ENCODE data around the gene OPN5. TPM values are rescaled to one million over a fixed set of nuclear protein-coding genes. Genes with fewer than 3 reads are reported as not detected.

The OPN5 gene
- total and polyA plus RNA-seq, 2 experiments from 2014 or later = not detected

DNA sequence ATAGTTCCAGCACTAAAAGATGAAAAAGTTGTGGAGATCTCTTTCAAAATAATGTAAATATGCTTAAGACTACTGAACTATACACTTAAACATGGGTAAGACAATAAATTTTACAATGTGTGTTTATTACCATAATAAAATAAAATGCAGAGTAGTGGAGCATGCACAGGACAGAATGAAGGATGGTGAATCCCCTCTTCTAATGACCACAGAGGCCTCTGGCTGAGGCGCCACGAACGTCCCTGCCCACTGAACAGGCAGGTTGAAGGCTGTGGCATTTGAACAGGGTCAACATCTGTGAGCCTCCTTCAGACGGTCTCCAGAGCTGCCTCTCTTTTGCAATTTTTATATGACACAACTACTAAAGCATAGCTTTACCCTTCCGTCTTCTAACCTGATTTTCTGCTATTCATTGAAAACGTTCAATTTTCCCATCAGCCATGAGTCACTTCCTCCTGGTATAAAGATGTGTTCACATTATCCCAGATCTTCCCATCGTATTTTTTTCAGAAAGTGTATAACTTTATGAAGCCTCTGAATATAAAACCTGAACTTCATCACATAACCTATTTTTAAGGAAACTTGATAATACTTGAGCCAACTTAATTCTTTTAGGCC is 45.6 kb upstream of the OPN5 start:
- H3K27ac ChIP-seq = peak overlapping the region; percentile 15
- no peaks in the 10 kb centered on the region for H3K9me2 ChIP-seq (replicated peaks; ENCODE audit: insufficient read depth)
- no peak overlapping the region for H3K4me3 ChIP-seq
- DNase-seq (ENCODE audit: low spot score) = no peak
- no peaks in the 10 kb centered on the region for H4K20me1 ChIP-seq (ENCODE audit: insufficient read depth, poor library complexity, severe bottlenecking)
- H3K9me3 ChIP-seq (ENCODE audit: low read depth) = no peaks in the 10 kb centered on the region
- TF ChIP-seq EZH2phosphoT487 (IDR thresholded peaks at IDR 0.05; ENCODE audit: low read depth, severe bottlenecking, unreplicated experiment) (no peak), CTCF (IDR thresholded peaks at IDR 0.05; ENCODE audit: poor library complexity) (no peak), EZH2 (IDR thresholded peaks at IDR 0.05; ENCODE audit: borderline replicate concordance) (no peak)
- no peaks in the 10 kb centered on the region for H3K4me1 ChIP-seq (ENCODE audit: insufficient read depth)
- 66% methylated on average over 7 of the region's 7 CpGs for WGBS (ENCODE audit: low lambda C conversion rate, missing lambda C conversion rate)
- no peaks in the 10 kb centered on the region for H3K79me2 ChIP-seq
- H3K36me3 ChIP-seq (replicated peaks; ENCODE audit: insufficient read depth, low read depth) = no peaks in the 10 kb centered on the region
- H3K27me3 ChIP-seq = no peaks in the 10 kb centered on the region
- H2AFZ ChIP-seq = no peak overlapping the region
- no peak overlapping the region for H3K4me2 ChIP-seq

DNA sequence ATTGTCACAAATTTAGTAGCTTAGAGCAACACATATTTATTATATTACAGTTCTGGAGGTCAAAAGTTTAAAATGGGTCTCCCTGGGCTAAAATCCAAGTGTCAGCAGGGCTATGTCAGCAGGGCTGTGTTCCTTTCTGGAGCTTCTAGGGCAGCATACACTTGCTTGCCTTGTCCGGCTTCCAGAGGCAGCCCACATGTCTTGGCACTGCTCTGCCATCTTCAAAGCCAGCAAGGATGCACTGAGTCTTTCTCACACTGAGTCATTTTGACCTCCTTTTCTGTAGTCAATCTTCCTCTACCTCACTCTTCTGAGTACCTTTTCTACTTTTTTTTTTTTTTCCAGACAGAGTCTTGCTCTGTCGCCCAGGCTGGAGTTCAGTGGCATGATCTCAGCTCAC is 44.4 kb upstream of the OPN5 start:
- no peak for DNase-seq (ENCODE audit: low spot score)
- no peak overlapping the region for H3K4me3 ChIP-seq
- no peaks in the 10 kb centered on the region for H3K79me2 ChIP-seq
- no peaks in the 10 kb centered on the region for H3K27me3 ChIP-seq
- TF ChIP-seq CTCF (IDR thresholded peaks at IDR 0.05; ENCODE audit: poor library complexity) = no peak
- TF ChIP-seq EZH2 (IDR thresholded peaks at IDR 0.05; ENCODE audit: borderline replicate concordance) = no peak
- no peak for TF ChIP-seq EZH2phosphoT487 (IDR thresholded peaks at IDR 0.05; ENCODE audit: low read depth, severe bottlenecking, unreplicated experiment)
- H3K4me1 ChIP-seq (ENCODE audit: insufficient read depth) = no peaks in the 10 kb centered on the region
- no peaks in the 10 kb centered on the region for H4K20me1 ChIP-seq (ENCODE audit: insufficient read depth, poor library complexity, severe bottlenecking)
- no peak overlapping the region for H3K4me2 ChIP-seq
- no peaks in the 10 kb centered on the region for H3K36me3 ChIP-seq (replicated peaks; ENCODE audit: insufficient read depth, low read depth)
- H3K9me3 ChIP-seq (ENCODE audit: low read depth) = no peaks in the 10 kb centered on the region
- no peak overlapping the region for H3K27ac ChIP-seq
- no peaks in the 10 kb centered on the region for H3K9me2 ChIP-seq (replicated peaks; ENCODE audit: insufficient read depth)
- WGBS (ENCODE audit: low lambda C conversion rate, missing lambda C conversion rate) = 94% methylated on average over 2 of the region's 2 CpGs
- H2AFZ ChIP-seq = no peak overlapping the region

DNA sequence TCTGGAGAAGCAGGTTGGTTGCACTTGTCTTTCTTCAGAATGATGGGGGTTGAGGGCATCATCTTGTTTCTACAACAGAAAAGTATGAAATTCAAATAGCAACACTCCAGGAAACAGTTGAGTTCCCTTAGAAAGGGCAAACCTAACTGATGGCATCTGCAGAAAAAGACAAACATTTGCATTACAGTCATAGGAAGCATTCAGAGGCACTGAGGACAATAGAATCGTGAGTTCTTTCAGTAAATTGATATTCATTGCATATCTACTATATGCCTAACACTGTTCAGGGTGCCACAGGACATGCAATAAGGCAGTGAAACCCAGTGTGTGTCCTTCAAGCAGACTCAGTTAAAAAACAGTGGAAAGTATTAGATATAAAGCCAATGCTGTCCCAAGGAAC is 41.1 kb upstream of the OPN5 start:
- H3K4me1 ChIP-seq (ENCODE audit: insufficient read depth) = no peaks in the 10 kb centered on the region
- no peaks in the 10 kb centered on the region for H3K9me3 ChIP-seq (ENCODE audit: low read depth)
- H3K79me2 ChIP-seq = no peaks in the 10 kb centered on the region
- H2AFZ ChIP-seq = no peak overlapping the region
- H3K27me3 ChIP-seq = no peaks in the 10 kb centered on the region
- no peak overlapping the region for H3K4me2 ChIP-seq
- no peak overlapping the region for H3K27ac ChIP-seq
- WGBS (ENCODE audit: low lambda C conversion rate, missing lambda C conversion rate) = 78% methylated on average over 1 of the region's 1 CpG
- H4K20me1 ChIP-seq (ENCODE audit: insufficient read depth, poor library complexity, severe bottlenecking) = no peaks in the 10 kb centered on the region
- no peak overlapping the region for H3K4me3 ChIP-seq
- no peaks in the 10 kb centered on the region for H3K9me2 ChIP-seq (replicated peaks; ENCODE audit: insufficient read depth)
- no peak for DNase-seq (ENCODE audit: low spot score)
- TF ChIP-seq EZH2 (IDR thresholded peaks at IDR 0.05; ENCODE audit: borderline replicate concordance) (no peak), CTCF (IDR thresholded peaks at IDR 0.05; ENCODE audit: poor library complexity) (no peak), EZH2phosphoT487 (IDR thresholded peaks at IDR 0.05; ENCODE audit: low read depth, severe bottlenecking, unreplicated experiment) (no peak)
- H3K36me3 ChIP-seq (replicated peaks; ENCODE audit: insufficient read depth, low read depth) = no peaks in the 10 kb centered on the region
